HepG2 (cell line): ENCODE results near the gene VWCE. TPM values are rescaled to one million over a fixed set of nuclear protein-coding genes. Genes with fewer than 3 reads are reported as not detected.

Experiments
- ASH2L ChIP-seq: fragments of 300-600, 200-600 bp; sonication (generic); IDR thresholded peaks from 2 replicates; pipeline ENCODE4 v1.7.0; 2017; ENCODE audit warnings: low read depth, mild to moderate bottlenecking, moderate library complexity, mixed read lengths, low read length; ENCODE audit not compliant: insufficient read length
- CREB3 ChIP-seq: sonication (generic); formaldehyde crosslinking; IDR thresholded peaks from 2 replicates; pipeline ENCODE4 v1.5.0; 2020; ENCODE audit warnings: missing genetic modification reagents
- DBP ChIP-seq: sonication (generic); formaldehyde crosslinking; IDR thresholded peaks from 2 replicates; pipeline ENCODE4 v1.4.0; 2020; ENCODE audit warnings: missing genetic modification reagents; ENCODE audit errors: not compliant biosample characterization
- EP300 ChIP-seq, 3 experiments: sonication (generic) in 1 of 3; formaldehyde crosslinking in 1 of 3; IDR thresholded peaks; 2 replicates each; pipeline versions ENCODE4 v1.5.1 to v1.6.1; 2011 to 2020; ENCODE audit warnings: low read depth in 2 of 3, low read length in 2 of 3, borderline replicate concordance in 1 of 3, improper control_type of control experiment in 1 of 3, mild to moderate bottlenecking in 1 of 3, missing genetic modification reagents in 1 of 3, moderate library complexity in 1 of 3
- ISL2 ChIP-seq: sonication (generic); formaldehyde crosslinking; IDR thresholded peaks from 2 replicates; pipeline ENCODE4 v1.5.0; 2020; ENCODE audit warnings: missing genetic modification reagents
- MYNN ChIP-seq: sonication (generic); formaldehyde crosslinking; IDR thresholded peaks from 2 replicates; pipeline ENCODE4 v1.4.0; 2020; ENCODE audit warnings: mild to moderate bottlenecking, low read depth, missing genetic modification reagents
- NFIB ChIP-seq: sonication (generic); formaldehyde crosslinking; IDR thresholded peaks from 2 replicates; pipeline ENCODE4 v1.9.0; 2021; ENCODE audit warnings: missing genetic modification reagents, mild to moderate bottlenecking, borderline replicate concordance
- NR1H2 ChIP-seq: sonication (generic); formaldehyde crosslinking; IDR thresholded peaks from 2 replicates; pipeline ENCODE4 v1.8.1; 2022; ENCODE audit warnings: low read depth, missing genetic modification reagents, borderline replicate concordance
- PHF8 ChIP-seq: sonication (generic); formaldehyde crosslinking; IDR thresholded peaks from 2 replicates; pipeline ENCODE4 v1.5.0; 2020; ENCODE audit warnings: missing genetic modification reagents
- RARA ChIP-seq: IDR thresholded peaks from 2 replicates; pipeline ENCODE4 v1.6.1; 2016; ENCODE audit warnings: missing genetic modification reagents, missing compliant biosample characterization
- SMARCC2 ChIP-seq: fragments of 450-650 bp; IDR thresholded peaks from 2 replicates; pipeline ENCODE4 v1.6.1; 2017; ENCODE audit warnings: antibody characterized with exemption, mild to moderate bottlenecking
- SNAPC4 ChIP-seq: sonication (generic); formaldehyde crosslinking; IDR thresholded peaks from 2 replicates; pipeline ENCODE4 v1.4.0; 2020; ENCODE audit warnings: mild to moderate bottlenecking, missing genetic modification reagents
- TBX2 ChIP-seq: sonication (generic); formaldehyde crosslinking; IDR thresholded peaks from 2 replicates; pipeline ENCODE4 v1.5.0; 2020; ENCODE audit warnings: missing genetic modification reagents, mild to moderate bottlenecking, borderline replicate concordance
- TOPORS ChIP-seq: sonication (generic); formaldehyde crosslinking; IDR thresholded peaks from 2 replicates; pipeline ENCODE4 v1.8.0; 2023; ENCODE audit warnings: mild to moderate bottlenecking, missing genetic modification reagents
- ZBTB3 ChIP-seq: sonication (generic); formaldehyde crosslinking; IDR thresholded peaks from 2 replicates; pipeline ENCODE4 v1.4.0; 2020; ENCODE audit warnings: low read depth, mild to moderate bottlenecking, moderate library complexity, missing genetic modification reagents, borderline replicate concordance
- ZNF10 ChIP-seq: sonication (generic); formaldehyde crosslinking; IDR thresholded peaks from 2 replicates; pipeline ENCODE4 v1.4.0; 2020; ENCODE audit warnings: mild to moderate bottlenecking, low read depth, missing genetic modification reagents, borderline replicate concordance
- ZNF20 ChIP-seq: sonication (generic); formaldehyde crosslinking; IDR thresholded peaks from 2 replicates; pipeline ENCODE4 v1.4.0; 2020; ENCODE audit warnings: mild to moderate bottlenecking, moderate library complexity, missing genetic modification reagents
- ZNF550 ChIP-seq: sonication (generic); formaldehyde crosslinking; IDR thresholded peaks from 2 replicates; pipeline ENCODE4 v1.4.0; 2020; ENCODE audit warnings: mild to moderate bottlenecking, missing genetic modification reagents, borderline replicate concordance
- ZNF557 ChIP-seq: sonication (generic); formaldehyde crosslinking; IDR thresholded peaks from 2 replicates; pipeline ENCODE4 v1.4.0; 2020; ENCODE audit warnings: missing genetic modification reagents
- ZNF775 ChIP-seq: sonication (generic); formaldehyde crosslinking; IDR thresholded peaks from 2 replicates; pipeline ENCODE4 v1.4.0; 2020; ENCODE audit warnings: missing genetic modification reagents, mild to moderate bottlenecking, moderate library complexity, borderline replicate concordance
- ZSCAN21 ChIP-seq: sonication (generic); formaldehyde crosslinking; IDR thresholded peaks from 2 replicates; pipeline ENCODE4 v1.8.0; 2022; ENCODE audit warnings: mild to moderate bottlenecking, missing genetic modification reagents, moderate library complexity, borderline replicate concordance
- polyA plus RNA-seq, 8 experiments: library from polyadenylated mRNA; depleted of rRNA in 3 of 8; stranded (reverse) in 7 of 8; unstranded in 1 of 8; fragments of >200 nt; fragmentation: Illumina TruSeq in 4 of 8; extraction: Trizol in 4 of 8; gene quantifications; 2 replicates each; pipeline versions ENCODE4 v1.2.1 to v1.2.3, GENCODE V29; 2011 to 2016; ENCODE audit warnings: low read depth in 4 of 8, missing spikeins in 1 of 8, mixed read lengths in 1 of 8; ENCODE audit not compliant: insufficient read depth in 1 of 8
- total RNA-seq, 5 experiments: library from RNA; depleted of rRNA; stranded (reverse); fragments of >200 nt; fragmentation: Illumina TruSeq; extraction: Trizol; gene quantifications; 2 replicates each; pipeline ENCODE4 v1.2.3, GENCODE V29; 2016; ENCODE audit warnings: low read depth in 1 of 5

The VWCE gene
- total and polyA plus RNA-seq, 2 of the 13 experiments (the other 11 are each of a cell fraction or from before 2014, with no cell fraction given): 27.6 to 58.3 TPM

GRCh38 chr11:61294717-61295595, at the start of gene VWCE (continued):
- TF ChIP-seq TOPORS (CRISPR knock-in tag) (no peak), SMARCC2 (no peak), ASH2L (peak; percentile 56), ZNF557 (CRISPR knock-in tag) (no peak), ZSCAN21 (CRISPR knock-in tag) (peak; percentile 60), CREB3 (CRISPR knock-in tag) (no peak), SNAPC4 (CRISPR knock-in tag) (no peak), ZNF10 (CRISPR knock-in tag) (no peak), PHF8 (CRISPR knock-in tag) (peak; percentile 92), ZNF550 (CRISPR knock-in tag) (0 out of 2 replicates have a peak, but pooled peaks have one; percentile 39), DBP (CRISPR knock-in tag) (no peak), TBX2 (CRISPR knock-in tag) (peak; percentile 51; the same call in 1 of the 2 replicates), EP300 (IDR thresholded peaks at IDR 0.05; ENCODE audit: low read depth in 2 of 2, low read length in 2 of 2) (no peak), EP300 (CRISPR knock-in tag; IDR thresholded peaks at IDR 0.05; ENCODE audit: borderline replicate concordance) (no peak), ZNF20 (CRISPR knock-in tag) (no peak), ZNF775 (CRISPR knock-in tag) (no peak), RARA (CRISPR knock-in tag) (no peak), ISL2 (CRISPR knock-in tag) (peak; percentile 78; the same call in 1 of the 2 replicates), NR1H2 (CRISPR knock-in tag) (no peak), MYNN (0 out of 2 replicates have a peak, but pooled peaks have one; percentile 20), ZBTB3 (CRISPR knock-in tag) (peak; percentile 46; the same call in 1 of the 2 replicates), NFIB (CRISPR knock-in tag) (no peak)
